Measurements from ENCODE around the gene ZNF337.
"Not testable (repeated sequence)": the region's sequence is repeated elsewhere in the genome, so short reads cannot be mapped to it uniquely, and the experiment has no call there.

ZNF337 gene

GRCh38 chr20:25675161-25675560 is 21.5 kb downstream of the ZNF337 start:
- no peaks in the 10 kb centered on the region for H3K9me3 ChIP-seq (ENCODE audit: control insufficient read depth, low read length)
- no peaks in the 10 kb centered on the region for H3K4me1 ChIP-seq (ENCODE audit: control insufficient read depth, insufficient read depth, low read length, poor library complexity, severe bottlenecking)
- peaks cover 31% of the 10 kb centered on the region for H3K36me3 ChIP-seq (ENCODE audit: control insufficient read depth, insufficient read depth, low read length)
- no peaks in the 10 kb centered on the region for H3K27me3 ChIP-seq (replicated peaks; ENCODE audit: control insufficient read depth, insufficient read depth, low read length, poor library complexity, severe bottlenecking)
- DNase-seq = no peak
- H3K27ac ChIP-seq (ENCODE audit: insufficient read depth, low read length, poor library complexity, severe bottlenecking) = no peak overlapping the region
- no peak overlapping the region for H3K4me3 ChIP-seq (ENCODE audit: insufficient read depth, low read depth, low read length, poor library complexity, severe bottlenecking)

GRCh38 chr20:25672659-25673235 is 23.9 kb downstream of the ZNF337 start:
- no peaks in the 10 kb centered on the region for H3K4me1 ChIP-seq (ENCODE audit: control insufficient read depth, insufficient read depth, low read length, poor library complexity, severe bottlenecking)
- no peak for DNase-seq
- H3K27me3 ChIP-seq (replicated peaks; ENCODE audit: control insufficient read depth, insufficient read depth, low read length, poor library complexity, severe bottlenecking) = no peaks in the 10 kb centered on the region
- H3K36me3 ChIP-seq (ENCODE audit: control insufficient read depth, insufficient read depth, low read length) = peaks cover 27% of the 10 kb centered on the region
- H3K27ac ChIP-seq (ENCODE audit: insufficient read depth, low read length, poor library complexity, severe bottlenecking) = no peak overlapping the region
- no peak overlapping the region for H3K4me3 ChIP-seq (ENCODE audit: insufficient read depth, low read depth, low read length, poor library complexity, severe bottlenecking)
- H3K9me3 ChIP-seq (ENCODE audit: control insufficient read depth, low read length) = no peaks in the 10 kb centered on the region

GRCh38 chr20:25669826-25670422 is 26.7 kb downstream of the ZNF337 start:
- H3K4me3 ChIP-seq (ENCODE audit: insufficient read depth, low read depth, low read length, poor library complexity, severe bottlenecking) = no peak overlapping the region
- H3K4me1 ChIP-seq (ENCODE audit: control insufficient read depth, insufficient read depth, low read length, poor library complexity, severe bottlenecking) = no peaks in the 10 kb centered on the region
- H3K27me3 ChIP-seq (replicated peaks; ENCODE audit: control insufficient read depth, insufficient read depth, low read length, poor library complexity, severe bottlenecking) = no peaks in the 10 kb centered on the region
- peaks cover 4% of the 10 kb centered on the region for H3K36me3 ChIP-seq (ENCODE audit: control insufficient read depth, insufficient read depth, low read length)
- no peak for DNase-seq
- no peaks in the 10 kb centered on the region for H3K9me3 ChIP-seq (ENCODE audit: control insufficient read depth, low read length)
- no peak overlapping the region for H3K27ac ChIP-seq (ENCODE audit: insufficient read depth, low read length, poor library complexity, severe bottlenecking)

GRCh38 chr20:25668446-25668845 is 28.2 kb downstream of the ZNF337 start:
- no peak for DNase-seq
- H3K36me3 ChIP-seq (ENCODE audit: control insufficient read depth, insufficient read depth, low read length) = no peaks in the 10 kb centered on the region

GRCh38 chr20:25659999-25660398 is 36.7 kb downstream of the ZNF337 start:
- Histone ChIP-seq H3K36me3 (ENCODE audit: control insufficient read depth, insufficient read depth, low read length) (no peaks in the 10 kb centered on the region), H3K9me3 (ENCODE audit: control insufficient read depth, low read length) (no peaks in the 10 kb centered on the region), H3K27ac (ENCODE audit: insufficient read depth, low read length, poor library complexity, severe bottlenecking) (no peak overlapping the region), H3K4me1 (ENCODE audit: control insufficient read depth, insufficient read depth, low read length, poor library complexity, severe bottlenecking) (no peaks in the 10 kb centered on the region), H3K27me3 (replicated peaks; ENCODE audit: control insufficient read depth, insufficient read depth, low read length, poor library complexity, severe bottlenecking) (no peaks in the 10 kb centered on the region), H3K4me3 (ENCODE audit: insufficient read depth, low read depth, low read length, poor library complexity, severe bottlenecking) (no peak overlapping the region)
- DNase-seq = no peak

More at GRCh38 chr20:25668446-25668845, 28.2 kb downstream of the ZNF337 start:
- H3K27me3 ChIP-seq (replicated peaks; ENCODE audit: control insufficient read depth, insufficient read depth, low read length, poor library complexity, severe bottlenecking) = no peaks in the 10 kb centered on the region
- H3K4me1 ChIP-seq (ENCODE audit: control insufficient read depth, insufficient read depth, low read length, poor library complexity, severe bottlenecking) = no peaks in the 10 kb centered on the region
- H3K9me3 ChIP-seq (ENCODE audit: control insufficient read depth, low read length) = no peaks in the 10 kb centered on the region
- H3K4me3 ChIP-seq (ENCODE audit: insufficient read depth, low read depth, low read length, poor library complexity, severe bottlenecking) = no peak overlapping the region
- no peak overlapping the region for H3K27ac ChIP-seq (ENCODE audit: insufficient read depth, low read length, poor library complexity, severe bottlenecking)

GRCh38 chr20:25654487-25654886 is 42.2 kb downstream of the ZNF337 start:
- H3K9me3 ChIP-seq (ENCODE audit: control insufficient read depth, low read length) = no peaks in the 10 kb centered on the region
- no peaks in the 10 kb centered on the region for H3K4me1 ChIP-seq (ENCODE audit: control insufficient read depth, insufficient read depth, low read length, poor library complexity, severe bottlenecking)
- no peaks in the 10 kb centered on the region for H3K36me3 ChIP-seq (ENCODE audit: control insufficient read depth, insufficient read depth, low read length)
- H3K27ac ChIP-seq (ENCODE audit: insufficient read depth, low read length, poor library complexity, severe bottlenecking) = no peak overlapping the region
- no peaks in the 10 kb centered on the region for H3K27me3 ChIP-seq (replicated peaks; ENCODE audit: control insufficient read depth, insufficient read depth, low read length, poor library complexity, severe bottlenecking)
- no peak for DNase-seq
- no peak overlapping the region for H3K4me3 ChIP-seq (ENCODE audit: insufficient read depth, low read depth, low read length, poor library complexity, severe bottlenecking)

GRCh38 chr20:25652866-25653265 is 43.8 kb downstream of the ZNF337 start:
- H3K27ac ChIP-seq (ENCODE audit: insufficient read depth, low read length, poor library complexity, severe bottlenecking); H3K4me3 ChIP-seq (ENCODE audit: insufficient read depth, low read depth, low read length, poor library complexity, severe bottlenecking); H3K27me3 ChIP-seq (replicated peaks; ENCODE audit: control insufficient read depth, insufficient read depth, low read length, poor library complexity, severe bottlenecking); H3K9me3 ChIP-seq (ENCODE audit: control insufficient read depth, low read length); DNase-seq; H3K4me1 ChIP-seq (ENCODE audit: control insufficient read depth, insufficient read depth, low read length, poor library complexity, severe bottlenecking); H3K36me3 ChIP-seq (ENCODE audit: control insufficient read depth, insufficient read depth, low read length): not testable (repeated sequence)

- Histone ChIP-seq H3K4me3 (ENCODE audit: insufficient read depth, low read depth, low read length, poor library complexity, severe bottlenecking) (no peak overlapping the region), H3K36me3 (ENCODE audit: control insufficient read depth, insufficient read depth, low read length) (no peaks in the 10 kb centered on the region), H3K9me3 (ENCODE audit: control insufficient read depth, low read length) (no peaks in the 10 kb centered on the region), H3K27ac (ENCODE audit: insufficient read depth, low read length, poor library complexity, severe bottlenecking) (no peak overlapping the region), H3K27me3 (replicated peaks; ENCODE audit: control insufficient read depth, insufficient read depth, low read length, poor library complexity, severe bottlenecking) (no peaks in the 10 kb centered on the region), H3K4me1 (ENCODE audit: control insufficient read depth, insufficient read depth, low read length, poor library complexity, severe bottlenecking) (no peaks in the 10 kb centered on the region)
- DNase-seq = no peak
Observed at GRCh38 chr20:25644814-25645213, 51.8 kb downstream of the ZNF337 start.

GRCh38 chr20:25643716-25644115 is 52.9 kb downstream of the ZNF337 start:
- Histone ChIP-seq H3K4me1 (ENCODE audit: control insufficient read depth, insufficient read depth, low read length, poor library complexity, severe bottlenecking) (no peaks in the 10 kb centered on the region), H3K4me3 (ENCODE audit: insufficient read depth, low read depth, low read length, poor library complexity, severe bottlenecking) (no peak overlapping the region), H3K27me3 (replicated peaks; ENCODE audit: control insufficient read depth, insufficient read depth, low read length, poor library complexity, severe bottlenecking) (no peaks in the 10 kb centered on the region), H3K27ac (ENCODE audit: insufficient read depth, low read length, poor library complexity, severe bottlenecking) (no peak overlapping the region), H3K36me3 (ENCODE audit: control insufficient read depth, insufficient read depth, low read length) (no peaks in the 10 kb centered on the region), H3K9me3 (ENCODE audit: control insufficient read depth, low read length) (no peaks in the 10 kb centered on the region)
- no peak for DNase-seq

GRCh38 chr20:25637247-25637646 is 59.4 kb downstream of the ZNF337 start:
- H3K4me1 ChIP-seq (ENCODE audit: control insufficient read depth, insufficient read depth, low read length, poor library complexity, severe bottlenecking) = no peaks in the 10 kb centered on the region
- no peak overlapping the region for H3K27ac ChIP-seq (ENCODE audit: insufficient read depth, low read length, poor library complexity, severe bottlenecking)
- DNase-seq = no peak
- peaks cover 7% of the 10 kb centered on the region for H3K36me3 ChIP-seq (ENCODE audit: control insufficient read depth, insufficient read depth, low read length)
- no peaks in the 10 kb centered on the region for H3K9me3 ChIP-seq (ENCODE audit: control insufficient read depth, low read length)
- H3K4me3 ChIP-seq (ENCODE audit: insufficient read depth, low read depth, low read length, poor library complexity, severe bottlenecking) = no peak overlapping the region
- no peaks in the 10 kb centered on the region for H3K27me3 ChIP-seq (replicated peaks; ENCODE audit: control insufficient read depth, insufficient read depth, low read length, poor library complexity, severe bottlenecking)

All from effector memory CD4-positive, alpha-beta T cell (primary cell).